AG04450 (cell line): ENCODE results near the gene ZBTB43. TPM values are rescaled to one million over a fixed set of nuclear protein-coding genes. Genes with fewer than 3 reads are reported as not detected.
A peak's percentile ranks its signal among the peaks of the same experiment; 100 is the strongest.

Experiments
- CTCF ChIA-PET: fragments of 300-600, 350-600 bp; formaldehyde crosslinking; extraction: SDS; loops from one replicate; lab custom pipeline; 2022; ENCODE audit warnings: antibody characterized with exemption, inconsistent platforms; lab: Charles Lee
- POLR2A ChIA-PET: fragments of 350-600 bp; formaldehyde crosslinking; extraction: SDS; loops from one replicate; lab custom pipeline; 2021; ENCODE audit warnings: antibody characterized with exemption, inconsistent platforms; lab: Yijun Ruan, JAX
- DNase-seq: peaks from one replicate; pipeline ENCODE4 v3.0.0-alpha.2; 2011; ENCODE audit warnings: low read depth, low spot score
- H3K27ac ChIP-seq: one replicate; pipeline ENCODE4 v1.5.1; 2012; ENCODE audit warnings: low read depth, low read length, control low read depth
- H3K27me3 ChIP-seq: one replicate; pipeline ENCODE4 v1.6.0; 2012; ENCODE audit warnings: low read length; ENCODE audit not compliant: control insufficient read depth, insufficient read depth
- H3K4me3 ChIP-seq: 2 replicates; pipeline ENCODE4 v1.5.1; 2011; ENCODE audit warnings: mild to moderate bottlenecking, low read depth, low read length, control low read depth
- H3K9me3 ChIP-seq: 2 replicates; pipeline ENCODE4 v1.5.1; 2012; ENCODE audit warnings: low read length; ENCODE audit not compliant: control insufficient read depth, insufficient read depth
- polyA plus RNA-seq: library from polyadenylated mRNA; depleted of rRNA; stranded (reverse); fragments of >200 nt; gene quantifications from 2 replicates; pipeline ENCODE4 v1.2.3, GENCODE V29; 2011
- TF ChIP-seq, protein P1 (sequence below): IDR thresholded peaks from 2 replicates; pipeline ENCODE4 v1.5.1; 2011; ENCODE audit warnings: low read depth, low read length, control low read depth, inconsistent platforms

Gene ZBTB43
- polyA plus RNA-seq, 1 experiment = 11.7 TPM

DNA sequence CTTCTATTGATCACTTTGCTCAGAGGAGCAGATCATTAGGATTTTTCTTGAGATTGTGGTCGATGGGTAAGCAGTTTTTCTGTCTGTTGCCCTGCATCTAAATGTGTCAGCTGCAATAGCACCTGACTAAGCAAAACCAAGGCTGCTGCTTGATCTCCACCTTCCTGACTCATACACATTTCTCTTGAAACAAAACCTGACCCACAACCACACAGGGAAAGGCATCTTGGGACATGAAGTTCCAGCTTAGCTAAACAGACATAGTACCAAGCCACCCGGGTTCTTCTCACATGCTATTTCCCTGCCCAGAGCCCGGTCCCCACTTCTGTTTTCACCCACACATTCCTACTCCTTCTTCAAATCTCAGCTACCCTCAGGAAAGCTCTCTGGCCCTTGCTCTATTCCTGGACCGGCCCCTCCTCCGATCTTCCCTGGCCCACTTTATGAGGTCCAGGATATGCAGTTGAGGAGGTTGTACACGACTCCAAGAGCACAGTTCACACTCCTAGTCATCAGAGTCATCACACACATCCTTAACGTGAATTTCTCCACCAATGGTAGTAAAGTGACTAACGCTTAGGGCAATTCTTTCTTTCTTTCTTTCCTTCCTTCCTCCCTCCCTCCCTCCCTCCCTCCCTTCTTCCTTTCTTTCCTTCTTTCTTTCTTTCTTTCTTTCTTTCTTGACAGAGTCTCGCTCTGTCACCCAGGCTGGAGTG, 16.0 kb upstream of the ZBTB43 start:
- H3K27me3 ChIP-seq = peaks cover 3% of the 10 kb centered on the region
- TF ChIP-seq, protein P1, sequence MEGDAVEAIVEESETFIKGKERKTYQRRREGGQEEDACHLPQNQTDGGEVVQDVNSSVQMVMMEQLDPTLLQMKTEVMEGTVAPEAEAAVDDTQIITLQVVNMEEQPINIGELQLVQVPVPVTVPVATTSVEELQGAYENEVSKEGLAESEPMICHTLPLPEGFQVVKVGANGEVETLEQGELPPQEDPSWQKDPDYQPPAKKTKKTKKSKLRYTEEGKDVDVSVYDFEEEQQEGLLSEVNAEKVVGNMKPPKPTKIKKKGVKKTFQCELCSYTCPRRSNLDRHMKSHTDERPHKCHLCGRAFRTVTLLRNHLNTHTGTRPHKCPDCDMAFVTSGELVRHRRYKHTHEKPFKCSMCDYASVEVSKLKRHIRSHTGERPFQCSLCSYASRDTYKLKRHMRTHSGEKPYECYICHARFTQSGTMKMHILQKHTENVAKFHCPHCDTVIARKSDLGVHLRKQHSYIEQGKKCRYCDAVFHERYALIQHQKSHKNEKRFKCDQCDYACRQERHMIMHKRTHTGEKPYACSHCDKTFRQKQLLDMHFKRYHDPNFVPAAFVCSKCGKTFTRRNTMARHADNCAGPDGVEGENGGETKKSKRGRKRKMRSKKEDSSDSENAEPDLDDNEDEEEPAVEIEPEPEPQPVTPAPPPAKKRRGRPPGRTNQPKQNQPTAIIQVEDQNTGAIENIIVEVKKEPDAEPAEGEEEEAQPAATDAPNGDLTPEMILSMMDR = no peak
- no peak for DNase-seq
- no peak overlapping the region for H3K27ac ChIP-seq
- POLR2A ChIA-PET = no interaction called here
- no peaks in the 10 kb centered on the region; the same call in 1 of the 2 replicates for H3K9me3 ChIP-seq
- CTCF ChIA-PET = interaction anchor here (1.2 to 2.2 kb wide), 3 partner anchors 7 to 297 kb away, joined by 3 to 10 read pairs (median 6); no protein-coding TSS in a partner anchor
- no peak overlapping the region for H3K4me3 ChIP-seq

DNA sequence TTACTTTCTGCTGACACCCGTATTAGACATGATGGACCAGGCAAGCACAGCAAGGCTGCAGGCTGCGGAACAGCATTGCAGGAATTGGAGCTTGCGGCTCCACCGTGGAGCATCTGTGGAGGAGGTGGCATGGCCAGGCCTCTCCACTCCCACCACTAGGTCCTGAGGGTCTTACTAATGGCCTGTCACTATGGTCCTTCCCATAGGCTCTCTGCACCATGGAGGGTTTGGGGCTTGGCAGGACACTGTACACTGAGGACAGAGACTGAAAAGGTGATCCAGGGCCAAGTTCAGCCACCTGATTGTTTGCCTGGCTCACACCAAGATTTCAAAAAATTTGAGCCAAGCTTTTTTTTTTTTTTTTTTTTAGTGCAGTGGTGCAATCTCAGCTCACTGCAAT, 14.3 kb upstream of the ZBTB43 start:
- DNase-seq = no peak
- ChIA-PET CTCF (interaction anchor here (0.6 to 2.2 kb wide), 5 partner anchors 9 to 232 kb away, joined by 3 to 10 read pairs (median 6); no protein-coding TSS in a partner anchor), POLR2A (interaction anchor here (0.6 kb wide), 1 partner anchor 90 kb away, joined by 5 read pairs; no protein-coding TSS in a partner anchor)
- no peaks in the 10 kb centered on the region; the same call in 1 of the 2 replicates for H3K9me3 ChIP-seq
- no peak overlapping the region for H3K4me3 ChIP-seq
- H3K27ac ChIP-seq = no peak overlapping the region
- H3K27me3 ChIP-seq = peaks cover 5% of the 10 kb centered on the region
- TF ChIP-seq, protein P1 = no peak

DNA sequence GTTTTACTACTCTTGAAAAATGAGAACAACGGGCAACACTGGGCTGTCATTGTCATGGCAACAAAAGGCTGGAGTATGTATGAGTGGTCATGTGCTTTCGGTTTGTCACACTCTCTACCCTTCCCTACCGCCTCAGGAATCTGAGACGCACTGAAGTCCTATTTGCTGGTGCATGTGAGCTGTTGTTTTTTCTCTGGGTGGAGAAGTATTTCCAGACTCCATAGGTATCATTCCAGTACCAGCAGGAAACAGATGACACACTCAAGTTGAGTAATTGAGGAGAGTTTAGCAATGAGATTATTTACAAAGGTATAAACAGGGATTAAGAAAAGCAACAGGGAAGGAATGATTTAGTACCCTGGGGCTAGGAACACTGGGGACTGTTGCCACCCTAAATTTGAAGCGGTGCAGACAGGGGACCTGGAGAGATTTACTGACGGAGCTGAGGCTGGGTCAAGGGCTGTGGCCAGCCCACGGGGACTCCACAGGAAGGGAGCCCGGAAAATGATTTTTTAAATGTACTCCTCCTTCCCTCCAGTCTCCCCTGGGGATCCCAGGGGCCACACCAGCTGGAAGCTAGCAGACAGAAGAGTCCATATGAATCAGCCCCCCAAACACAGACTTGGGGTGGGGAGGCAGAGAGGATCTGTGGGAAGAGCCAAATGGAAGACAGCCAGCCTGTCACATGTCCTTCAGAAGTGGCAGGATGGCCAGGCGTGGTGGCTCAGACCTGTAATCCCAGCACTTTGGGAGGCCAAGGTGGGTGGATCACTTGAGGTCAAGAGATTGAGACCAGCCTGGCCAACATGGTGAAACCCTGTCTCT, 13.2 kb upstream of the ZBTB43 start:
- POLR2A ChIA-PET = interaction anchor here (0.8 to 1.6 kb wide), 3 partner anchors 10 to 303 kb away, joined by 4 to 12 read pairs (median 5); partner anchors contain the start of gene ZBTB43
- Histone ChIP-seq H3K4me3 (no peak overlapping the region), H3K27me3 (peaks cover 5% of the 10 kb centered on the region), H3K27ac (peak overlapping the region; percentile 57), H3K9me3 (no peaks in the 10 kb centered on the region; the same call in 1 of the 2 replicates)
- DNase-seq = peak; percentile 54
- TF ChIP-seq, protein P1 = no peak
- CTCF ChIA-PET = interaction anchor here (0.6 to 2.2 kb wide), 5 partner anchors 10 to 233 kb away, joined by 3 to 10 read pairs (median 7); no protein-coding TSS in a partner anchor

DNA sequence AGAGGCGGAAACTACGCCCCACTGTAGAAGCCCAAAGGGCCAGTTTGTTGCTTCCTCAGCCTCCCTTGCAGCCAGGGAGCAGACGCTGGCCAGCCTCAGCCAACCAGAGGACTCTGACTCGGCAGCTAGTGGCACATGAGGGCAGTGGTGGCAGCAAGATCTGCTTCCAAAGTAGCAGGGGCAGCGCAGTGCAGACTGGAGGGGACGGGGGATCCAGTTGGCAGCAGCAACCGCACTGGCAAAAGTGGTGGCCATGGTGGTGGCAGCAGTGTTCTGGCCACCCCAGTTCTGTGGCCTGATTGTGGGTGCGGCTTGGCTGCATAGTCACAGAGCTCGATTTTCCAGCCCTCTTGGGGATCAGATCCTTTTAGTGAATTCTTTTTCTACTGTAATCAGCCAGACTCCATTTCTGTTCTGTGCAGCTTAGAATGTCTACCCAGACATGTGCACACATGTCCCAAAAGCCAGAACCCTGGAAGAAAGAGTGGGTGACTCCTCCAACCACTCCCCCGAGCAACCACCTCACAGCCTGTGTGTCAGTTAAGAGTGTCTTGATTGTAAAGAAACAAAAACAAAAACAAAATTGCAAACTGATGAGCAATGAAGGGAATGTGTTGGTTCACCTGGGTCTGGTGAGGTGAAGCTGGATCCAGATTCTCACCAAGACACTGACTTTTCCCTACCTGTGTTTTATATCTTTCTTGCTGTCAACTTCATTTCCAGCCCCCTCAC, 11.0 kb upstream of the ZBTB43 start:
- DNase-seq = no peak
- TF ChIP-seq, protein P1 = no peak
- POLR2A ChIA-PET = no interaction called here
- Histone ChIP-seq H3K9me3 (no peaks in the 10 kb centered on the region; the same call in 1 of the 2 replicates), H3K4me3 (no peak overlapping the region), H3K27ac (no peak overlapping the region), H3K27me3 (peaks cover 8% of the 10 kb centered on the region)
- CTCF ChIA-PET = interaction anchor here (1.8 kb wide), 1 partner anchor 12 kb away, joined by 5 read pairs; no protein-coding TSS in a partner anchor
